Measurements from ENCODE around the gene PAXX.

Gene PAXX

GRCh38 chr9:136982232-136983051 is 9.8 kb upstream of the PAXX start, which contains the start of gene LCNL1:
LCNL1 (plus strand) TSS chr9:136982993; CDS start chr9:136983587, 594 bp downstream.
- no peak for DNase-seq (ENCODE audit: low spot score)

GRCh38 chr9:136983167-136983566 is 9.1 kb upstream of the PAXX start:
- DNase-seq (ENCODE audit: low spot score) = no peak

DNA sequence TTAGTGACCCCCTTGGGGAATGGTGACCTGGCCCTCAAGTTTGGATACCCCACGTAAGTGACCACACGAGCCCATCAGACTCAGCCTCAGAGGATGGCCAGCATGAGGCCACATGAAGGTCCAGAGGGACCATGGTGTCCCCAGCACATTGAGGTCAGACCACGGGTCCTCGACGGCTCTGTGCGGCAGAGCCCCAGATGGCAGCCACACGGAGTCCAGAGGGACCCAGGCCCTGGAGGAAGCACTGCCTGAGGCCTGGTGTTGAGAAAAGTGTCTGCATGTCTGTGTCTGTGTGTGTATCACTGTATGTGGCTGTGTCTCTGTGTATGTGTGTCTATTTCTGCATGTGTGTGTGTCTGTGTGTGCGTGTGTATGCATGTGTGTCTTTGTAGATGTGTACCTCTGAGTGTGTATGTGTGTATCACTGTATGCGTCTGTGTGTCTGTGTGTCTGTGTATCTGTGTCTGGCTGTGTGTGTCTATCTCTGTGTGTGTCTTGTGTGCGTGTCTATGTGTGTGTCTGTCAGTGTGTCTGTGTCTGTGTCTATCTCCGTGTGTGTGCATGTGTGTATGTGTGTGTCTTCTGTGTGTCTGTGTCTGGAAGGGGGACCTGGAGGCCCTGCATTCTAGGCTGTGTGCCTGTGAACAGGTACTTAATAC is 8.4 kb upstream of the PAXX start:
- DNase-seq (ENCODE audit: low spot score) = no peak

DNA sequence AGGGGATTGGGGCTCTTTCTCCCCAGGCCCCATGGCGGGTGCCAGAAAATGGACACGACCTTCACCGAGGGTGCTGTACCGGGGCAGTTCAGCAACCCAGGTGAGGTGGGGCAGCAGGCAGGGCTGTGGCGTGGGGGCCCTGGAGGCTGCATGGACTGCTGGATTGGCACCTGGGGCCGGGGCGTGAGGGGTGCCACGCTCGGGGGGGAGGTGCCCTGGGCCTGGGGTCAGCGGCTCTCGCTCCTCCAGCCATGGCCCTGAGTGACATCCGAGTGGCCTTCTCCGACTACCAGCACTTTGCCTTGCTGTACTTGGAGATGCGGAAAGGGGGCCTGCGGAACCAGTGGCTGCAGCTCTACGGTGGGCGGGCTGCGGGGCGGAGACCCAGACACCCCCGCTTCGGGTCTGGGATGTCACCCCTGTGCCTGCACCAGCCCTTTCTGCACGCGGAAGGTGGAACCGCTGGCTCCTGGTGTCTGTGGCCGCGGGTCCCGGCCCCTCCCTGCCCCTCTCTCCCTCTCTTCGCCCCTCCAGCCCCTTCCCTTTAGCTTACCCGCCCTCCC is 7.7 kb upstream of the PAXX start:
- DNase-seq (ENCODE audit: low spot score) = no peak

DNA sequence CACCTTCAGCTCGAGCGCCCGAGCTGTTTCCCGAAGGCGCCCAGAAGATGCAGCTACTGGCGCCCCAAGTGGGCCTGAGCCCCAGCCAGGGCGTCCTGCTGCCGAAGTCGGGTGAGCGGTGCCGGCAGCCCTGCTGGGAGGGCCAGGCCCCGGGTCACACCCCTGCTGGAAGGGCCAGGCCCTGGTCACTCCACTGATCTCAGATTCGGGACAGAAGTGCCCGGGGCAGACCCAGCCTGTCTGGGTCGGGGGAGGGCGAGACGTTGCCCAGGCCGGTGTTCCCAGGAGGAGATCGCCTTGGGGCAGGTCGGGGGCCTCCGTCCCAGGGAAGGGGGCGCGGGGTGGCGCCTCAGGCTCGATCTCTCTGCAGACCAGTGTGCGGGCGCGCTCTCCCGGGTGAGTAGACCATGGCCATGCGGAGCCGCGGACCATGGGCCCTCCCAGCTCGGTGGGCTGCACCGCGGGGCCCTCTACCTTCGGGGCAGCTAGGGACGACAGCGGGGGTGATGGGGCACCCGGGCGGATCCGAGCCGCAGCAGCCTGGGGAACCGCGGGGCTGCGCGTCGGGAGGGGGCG is 7.1 kb upstream of the PAXX start:
- no peak for DNase-seq (ENCODE audit: low spot score)

DNA sequence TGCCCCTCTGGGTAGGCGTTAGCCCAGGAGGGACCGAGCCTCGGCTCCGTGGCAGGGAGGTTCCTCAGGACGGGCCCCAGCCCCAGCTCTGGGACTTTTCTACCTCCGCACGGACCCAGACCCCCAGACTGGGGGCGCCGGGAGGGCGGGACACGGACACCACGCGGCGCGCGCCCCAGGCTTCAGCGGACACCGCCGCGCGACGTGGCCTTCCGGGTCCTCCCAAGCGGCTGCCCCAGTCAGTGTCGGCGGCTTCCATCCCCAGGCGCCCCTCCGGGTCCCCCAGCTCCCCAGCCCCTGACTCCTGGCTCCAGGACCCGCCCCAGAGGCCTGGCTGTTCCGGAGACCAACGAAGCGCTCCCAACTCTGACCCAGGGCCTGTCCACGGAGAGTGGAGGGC is 6.4 kb upstream of the PAXX start:
- DNase-seq (ENCODE audit: low spot score) = no peak

- DNase-seq (ENCODE audit: low spot score) = no peak
These were observed 3.4 kb upstream of the PAXX start for GRCh38 chr9:136988872-136989271.

GRCh38 chr9:136990242-136990911 is 1.8 kb upstream of the PAXX start:
- DNase-seq (ENCODE audit: low spot score) = no peak

GRCh38 chr9:136992819-136993369 is 672 bp downstream of the PAXX start:
- no peak for DNase-seq (ENCODE audit: low spot score)

GRCh38 chr9:136994180-136994887 is 2.1 kb downstream of the PAXX start:
- DNase-seq (ENCODE audit: low spot score) = no peak

DNA sequence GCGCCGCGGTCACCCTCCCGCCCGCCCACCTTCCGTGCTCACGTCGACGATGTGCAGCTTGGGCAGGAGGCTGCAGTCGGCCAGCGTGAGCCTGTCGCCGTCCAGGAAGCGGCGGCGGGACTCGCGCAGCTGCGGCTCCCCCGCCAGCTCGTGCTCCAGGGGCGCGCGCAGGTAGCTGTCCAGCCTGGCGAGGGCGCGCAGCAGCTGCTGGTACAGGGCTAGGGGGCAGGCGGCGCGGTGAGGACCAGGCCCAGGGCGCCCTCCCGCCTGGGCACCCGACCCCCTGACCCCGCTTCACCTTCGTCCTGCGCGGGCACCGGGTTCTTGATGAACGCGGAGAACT is 2.6 kb downstream of the PAXX start:
- DNase-seq (ENCODE audit: low spot score) = no peak

- DNase-seq (ENCODE audit: low spot score) = no peak
These were observed 3.1 kb downstream of the PAXX start for GRCh38 chr9:136995362-136995761.

GRCh38 chr9:136995772-136996311 is 3.6 kb downstream of the PAXX start:
- DNase-seq (ENCODE audit: low spot score) = no peak

- no peak for DNase-seq (ENCODE audit: low spot score)
These were observed 4.4 kb downstream of the PAXX start, which contains the start of gene CLIC3 for GRCh38 chr9:136996361-136997292. CLIC3 (minus strand) TSS chr9:136996568; CDS start chr9:136996543, 25 bp downstream.

- no peak for DNase-seq (ENCODE audit: low spot score)
These were observed 5.1 kb downstream of the PAXX start for GRCh38 chr9:136997371-136997770.

DNA sequence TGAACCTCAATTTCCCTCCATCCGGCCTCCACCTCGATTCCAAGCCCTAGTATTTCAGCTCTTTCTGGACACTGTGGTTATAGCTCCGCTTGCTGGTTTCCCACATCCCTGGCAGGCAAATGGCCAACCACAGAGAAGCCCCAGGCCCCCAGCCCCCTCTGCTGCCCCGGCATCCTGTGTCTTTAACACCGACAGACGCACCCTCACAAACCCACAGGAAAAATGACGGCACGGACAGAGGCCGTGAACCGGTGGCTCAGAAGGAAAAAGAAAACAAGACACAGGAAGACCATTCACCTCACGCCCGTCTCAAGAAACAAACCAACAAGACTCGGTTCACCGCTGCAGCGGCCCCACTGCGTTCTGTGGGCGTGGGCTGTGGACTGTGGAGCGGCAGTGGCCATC is 5.6 kb downstream of the PAXX start:
- DNase-seq (ENCODE audit: low spot score) = no peak

DNA sequence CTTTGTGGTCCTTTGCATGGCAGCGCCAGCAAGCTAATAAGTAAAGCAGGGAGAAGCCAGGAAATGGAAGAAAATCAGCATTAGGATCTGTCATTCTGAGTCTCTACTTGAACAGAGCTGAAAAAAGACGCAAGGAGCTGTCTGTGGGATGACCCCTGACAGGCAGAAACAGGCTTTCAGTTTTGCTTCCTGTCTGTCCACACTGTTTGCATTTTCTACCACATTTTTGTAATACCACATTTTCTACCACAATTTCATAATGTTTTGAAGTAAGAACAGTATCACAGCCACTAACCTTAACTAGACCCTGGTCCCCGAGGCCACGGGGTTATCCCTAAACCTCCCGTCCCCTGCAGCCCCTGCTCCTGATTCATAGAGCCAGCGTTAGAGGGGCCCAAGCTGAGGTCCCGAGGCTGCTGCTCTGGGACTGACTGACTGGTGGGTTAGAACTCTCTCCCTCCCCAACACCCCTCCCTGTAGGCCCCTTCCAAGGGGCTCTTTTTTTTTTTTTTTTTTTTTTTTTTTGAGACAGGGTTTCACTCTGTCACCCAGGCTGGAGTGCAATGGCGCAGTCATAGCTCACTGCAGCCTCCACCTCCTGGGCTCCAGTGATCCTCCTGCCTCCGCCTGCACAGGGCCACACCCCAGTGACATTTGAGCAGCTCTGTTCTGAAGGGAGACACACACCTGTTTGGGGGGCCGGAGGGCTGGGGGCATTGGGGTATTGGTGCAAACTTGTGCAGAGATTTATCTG is 8.1 kb downstream of the PAXX start:
- DNase-seq (ENCODE audit: low spot score) = no peak

DNA sequence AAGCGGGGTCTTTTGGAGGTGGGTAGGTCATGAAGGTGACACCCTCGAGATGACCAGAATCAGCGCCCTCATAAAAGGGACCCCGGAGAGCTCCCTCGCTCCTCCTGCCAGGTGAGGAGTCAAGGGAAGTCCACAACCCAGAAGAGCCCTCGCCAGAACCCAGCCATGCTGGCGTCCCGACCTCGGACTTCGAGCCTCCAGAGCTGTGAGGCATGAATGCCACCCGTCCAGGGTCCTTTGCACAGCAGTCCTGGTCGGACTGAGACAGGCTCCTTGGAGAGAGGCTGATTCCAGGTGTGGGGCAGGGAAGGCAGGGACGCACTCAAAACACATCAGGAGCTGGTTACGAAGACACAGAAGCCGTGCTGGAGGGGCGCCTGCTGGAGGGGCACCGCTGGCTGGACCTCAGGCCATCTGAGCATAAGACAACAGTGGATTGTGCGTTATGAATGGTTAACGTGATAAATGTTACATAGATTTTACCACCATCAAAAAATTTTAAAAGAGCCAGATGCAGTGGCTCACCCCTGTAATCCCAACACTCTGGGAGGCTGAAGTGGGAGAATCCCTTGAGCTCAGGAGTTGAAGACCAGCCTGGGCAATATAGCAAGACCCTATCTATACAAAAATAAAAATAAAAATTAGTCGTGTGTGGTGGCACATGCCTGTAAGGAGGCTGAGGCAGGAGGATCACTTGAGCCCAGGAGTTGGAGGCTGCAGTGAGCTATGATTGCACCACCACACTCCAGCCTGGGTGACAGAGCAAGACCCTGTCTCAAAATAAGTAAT is 9.8 kb downstream of the PAXX start:
- no peak for DNase-seq (ENCODE audit: low spot score)
